A549 (cell line): ENCODE data around the gene ZNF429. TPM values are rescaled to one million over a fixed set of nuclear protein-coding genes. Genes with fewer than 3 reads are reported as not detected.

ENCODE experiments used
- ATAC-seq, 2 experiments: fragments of 200-7000 bp in 1 of 2; fragments of >200 bp in 1 of 2; cut with Nextera tagmentation in 1 of 2; cut with Tn5 transposase in 1 of 2; 3 replicates each; pipeline versions ENCODE4 v1.8.0 to v1.9.1; 2018 to 2020; ENCODE audit warnings: mild to moderate bottlenecking in 1 of 2, moderate library complexity in 1 of 2
- CTCF ChIA-PET: fragments of 300-600 bp; sonication (Branson Sonifier 250); formaldehyde crosslinking; extraction: SDS; loops from one replicate; lab custom pipeline; 2021; ENCODE audit warnings: antibody characterized with exemption, inconsistent platforms; lab: Yijun Ruan, JAX
- POLR2A ChIA-PET: fragments of 350-600 bp; formaldehyde crosslinking; extraction: SDS; loops from one replicate; lab custom pipeline; 2021; ENCODE audit warnings: antibody characterized with exemption, inconsistent platforms; lab: Yijun Ruan, JAX
- DNase-seq, 2 experiments: peaks; one replicate each; pipeline versions ENCODE4 v3.0.0 to v3.0.0-alpha.2; 2011 to 2016; ENCODE audit warnings: low read depth in 1 of 2, low spot score in 1 of 2
- FAIRE-seq: peaks from 2 replicates; lab custom pipeline; 2011; peaks lifted over from hg19 to GRCh38; lab: Jason Lieb, UNC
- H3K27ac ChIP-seq, 2 experiments: fragments of >200 bp; sonication (Bioruptor Twin); formaldehyde crosslinking; 3 replicates each; pipeline ENCODE4 v1.5.1; 2016 to 2017
- H3K4me1 ChIP-seq: fragments of >200 bp; sonication (Bioruptor Twin); formaldehyde crosslinking; 3 replicates; pipeline ENCODE4 v1.6.1; 2016
- H3K4me2 ChIP-seq: fragments of >200 bp; sonication (Bioruptor Twin); formaldehyde crosslinking; 3 replicates; pipeline ENCODE4 v1.6.1; 2016
- H3K4me3 ChIP-seq: fragments of >200 bp; sonication (Bioruptor Twin); formaldehyde crosslinking; 3 replicates; pipeline ENCODE4 v1.5.1; 2016
- H3K9me3 ChIP-seq: fragments of >200 bp; sonication (Bioruptor Twin); formaldehyde crosslinking; 3 replicates; pipeline ENCODE4 v1.6.1; 2016
- BCL3 ChIP-seq: fragments of >200 bp; sonication (Bioruptor Twin); formaldehyde crosslinking; IDR thresholded peaks from 3 replicates; pipeline ENCODE4 v1.6.1; 2016
- CEBPB ChIP-seq, 2 experiments: fragments of >200 bp in 1 of 2; sonication (Bioruptor Twin) in 1 of 2; formaldehyde crosslinking in 1 of 2; IDR thresholded peaks; 2 replicates each; pipeline ENCODE4 v1.6.1; 2012 to 2016
- CTCF ChIP-seq: fragments of >200 bp; sonication (Bioruptor Twin); formaldehyde crosslinking; IDR thresholded peaks from 3 replicates; pipeline ENCODE4 v1.5.1; 2016
- EHF ChIP-seq: fragments of 250-450 bp; sonication (Bioruptor Pico); IDR thresholded peaks from 2 replicates; pipeline ENCODE4 v1.5.0; 2020; ENCODE audit warnings: mild to moderate bottlenecking
- EHMT2 ChIP-seq: fragments of 200-600 bp; sonication (generic); IDR thresholded peaks from 2 replicates; pipeline ENCODE4 v1.6.1; 2016; ENCODE audit warnings: antibody characterized with exemption, low read depth, mild to moderate bottlenecking, moderate library complexity
- EP300 ChIP-seq, 2 experiments: fragments of >200 bp; sonication (Bioruptor Twin); formaldehyde crosslinking; IDR thresholded peaks; 2 replicates in 1 of 2; 3 replicates in 1 of 2; pipeline ENCODE4 v1.6.1; 2016 to 2017
- GATA3 ChIP-seq: IDR thresholded peaks from 2 replicates; pipeline ENCODE4 v1.6.1; 2012; ENCODE audit warnings: borderline replicate concordance
- HDAC2 ChIP-seq: fragments of 200-600 bp; sonication (generic); IDR thresholded peaks from 2 replicates; pipeline ENCODE4 v1.6.1; 2016
- HMGXB4 ChIP-seq: fragments of 250-450 bp; sonication (Bioruptor Pico); IDR thresholded peaks from 2 replicates; pipeline ENCODE4 v1.5.0; 2021; ENCODE audit warnings: mild to moderate bottlenecking, moderate library complexity, borderline replicate concordance
- HOXB13 ChIP-seq: fragments of 250-450 bp; sonication (Bioruptor Pico); IDR thresholded peaks from 2 replicates; pipeline ENCODE4 v1.5.0; 2020; ENCODE audit warnings: low read depth, mild to moderate bottlenecking, moderate library complexity
- HOXB5 ChIP-seq: fragments of 250-450 bp; sonication (Bioruptor Pico); IDR thresholded peaks from 2 replicates; pipeline ENCODE4 v1.5.0; 2020; ENCODE audit warnings: mild to moderate bottlenecking, moderate library complexity
- MAX ChIP-seq: IDR thresholded peaks from 2 replicates; pipeline ENCODE4 v1.6.1; 2012
- NFE2L2 ChIP-seq: fragments of 150-350 bp; conservative IDR thresholded peaks from 2 replicates; pipeline ENCODE4 v1.6.1; 2014; ENCODE audit warnings: low read length
- PBX3 ChIP-seq: IDR thresholded peaks from 2 replicates; pipeline ENCODE4 v1.6.1; 2012
- POLR2AphosphoS2 ChIP-seq: conservative IDR thresholded peaks from 2 replicates; pipeline ENCODE4 v1.6.1; 2012; ENCODE audit warnings: low read length, improper control_type of control experiment, inconsistent platforms
- REST ChIP-seq: fragments of 200-600 bp; sonication (generic); IDR thresholded peaks from 2 replicates; pipeline ENCODE4 v1.6.1; 2016; ENCODE audit warnings: antibody characterized with exemption, mild to moderate bottlenecking, moderate library complexity
- SMC3 ChIP-seq: fragments of >200 bp; sonication (Bioruptor Twin); formaldehyde crosslinking; IDR thresholded peaks from 3 replicates; pipeline ENCODE4 v1.6.1; 2018; ENCODE audit warnings: inconsistent platforms
- SREBF2 ChIP-seq: fragments of 450-650 bp; IDR thresholded peaks from 2 replicates; pipeline ENCODE4 v1.6.1; 2014; ENCODE audit warnings: mild to moderate bottlenecking, moderate library complexity
- TP53 ChIP-seq: fragments of 250-450 bp; sonication (Bioruptor Pico); IDR thresholded peaks from 2 replicates; pipeline ENCODE4 v1.5.0; 2021; ENCODE audit warnings: mild to moderate bottlenecking, moderate library complexity
- ZNF302 ChIP-seq: fragments of 250-450 bp; sonication (Bioruptor Pico); IDR thresholded peaks from 2 replicates; pipeline ENCODE4 v1.9.0; 2021; ENCODE audit warnings: inconsistent platforms, mild to moderate bottlenecking, moderate library complexity
- WGBS: methylation state at CpG from one replicate; pipeline ENCODE4 v1.1.6; 2017; ENCODE audit errors: missing lambda C conversion rate; 5-methylcytosine and 5-hydroxymethylcytosine counted together
- polyA plus RNA-seq, 4 experiments: library from polyadenylated mRNA; depleted of rRNA in 3 of 4; stranded (reverse); fragments of >200 nt; fragmentation: RNase III in 1 of 4; extraction: RNeasy Plus Mini Kit Qiagen cat#74134 plus additional on column Dnase treatment in 1 of 4; gene quantifications; 2 replicates in 3 of 4; 3 replicates in 1 of 4; pipeline ENCODE4 v1.2.3, GENCODE V29; 2011 to 2017

ZNF429 gene
- polyA plus RNA-seq, 2 of the 4 experiments (the other 2 are of a cell fraction): not detected

GRCh38 chr19:21468791-21469190 lies 36.6 kb upstream of the ZNF429 start:
- no peaks in the 10 kb centered on the region for H3K9me3 ChIP-seq
- 17% methylated on average over 4 of the region's 5 CpGs for WGBS
- POLR2A ChIA-PET: no interaction called here
- ATAC-seq (no peak), DNase-seq (no peak), FAIRE-seq (no peak)
- no peak overlapping the region for H3K4me2 ChIP-seq
- CTCF ChIA-PET: interaction anchor here (0.7 kb wide), 1 partner anchor 486 kb away, joined by 3 read pairs; no protein-coding TSS in a partner anchor
- H3K4me3 ChIP-seq: no peak overlapping the region
- H3K27ac ChIP-seq: no peak overlapping the region
- no peaks in the 10 kb centered on the region for H3K4me1 ChIP-seq
- TF ChIP-seq SREBF2 (no peak), REST (no peak), BCL3 (no peak)

- Histone ChIP-seq H3K4me2 (no peak overlapping the region), H3K9me3 (no peaks in the 10 kb centered on the region), H3K4me3 (no peak overlapping the region), H3K27ac (no peak overlapping the region), H3K4me1 (no peaks in the 10 kb centered on the region)
- TF ChIP-seq TP53 (CRISPR knock-in tag): no peak
- no peak for TF ChIP-seq HMGXB4
- no peak for TF ChIP-seq CTCF
- no peak for TF ChIP-seq EHMT2
- TF ChIP-seq SMC3: no peak
- no peak for TF ChIP-seq POLR2AphosphoS2
- TF ChIP-seq ZNF302 (CRISPR knock-in tag): no peak
- no peak for TF ChIP-seq GATA3
- no peak for TF ChIP-seq EP300 (IDR thresholded peaks at IDR 0.05)
- TF ChIP-seq CEBPB (IDR thresholded peaks at IDR 0.05): no peak
- no peak for TF ChIP-seq PBX3
- TF ChIP-seq NFE2L2: no peak
- no peak for TF ChIP-seq BCL3
- no peak for TF ChIP-seq EHF (CRISPR knock-in tag)
- TF ChIP-seq MAX: no peak
- no peak for TF ChIP-seq HOXB13
- no peak for TF ChIP-seq HOXB5 (CRISPR knock-in tag)
- no peak for TF ChIP-seq HDAC2
- FAIRE-seq: no peak
- no peak for ATAC-seq
- DNase-seq: no peak
- POLR2A ChIA-PET: no interaction called here
- CTCF ChIA-PET: no interaction called here
These were observed 32.9 kb upstream of the ZNF429 start for GRCh38 chr19:21472507-21472906.
